NCI-H1930 (cell line): ENCODE data around the gene PLCL1.
"Not testable (repeated sequence)": the region's sequence is repeated elsewhere in the genome, so short reads cannot be mapped to it uniquely, and the experiment has no call there.

Source experiments
- DNase-seq, 2 experiments: peaks; one replicate each; lab custom pipeline; 2025; lab: John Stamatoyannopoulos, UW

The PLCL1 gene

GRCh38 chr2:198000417-198000816 is 196.0 kb downstream of the PLCL1 start:
- no peak for DNase-seq

GRCh38 chr2:198004173-198004572 is 199.8 kb downstream of the PLCL1 start:
- no peak for DNase-seq

GRCh38 chr2:198004921-198005829 is 200.8 kb downstream of the PLCL1 start:
- no peak for DNase-seq

- DNase-seq = no peak
Observed at GRCh38 chr2:198006733-198007132, 202.3 kb downstream of the PLCL1 start.

- DNase-seq = no peak
Observed at GRCh38 chr2:198008230-198008629, 203.8 kb downstream of the PLCL1 start.

- DNase-seq = no peak
Observed at GRCh38 chr2:198012025-198012424, 207.6 kb downstream of the PLCL1 start.

- no peak for DNase-seq
Observed at GRCh38 chr2:198016243-198016642, 211.8 kb downstream of the PLCL1 start.

- no peak for DNase-seq
Observed at GRCh38 chr2:198017068-198017467, 212.7 kb downstream of the PLCL1 start.

GRCh38 chr2:198028955-198029354 is 224.6 kb downstream of the PLCL1 start:
- DNase-seq = no peak

GRCh38 chr2:198029576-198029975 is 225.2 kb downstream of the PLCL1 start:
- not testable (repeated sequence) for DNase-seq

GRCh38 chr2:198033626-198034025 is 229.2 kb downstream of the PLCL1 start:
- DNase-seq = no peak

GRCh38 chr2:198036029-198036879 is 231.9 kb downstream of the PLCL1 start:
- no peak for DNase-seq

GRCh38 chr2:198040835-198041234 is 236.4 kb downstream of the PLCL1 start:
- no peak for DNase-seq

GRCh38 chr2:198042189-198042588 is 237.8 kb downstream of the PLCL1 start:
- DNase-seq = no peak

GRCh38 chr2:198044777-198045176 is 240.4 kb downstream of the PLCL1 start:
- DNase-seq = no peak

- no peak for DNase-seq
Observed at GRCh38 chr2:198045227-198045626, 240.8 kb downstream of the PLCL1 start.

GRCh38 chr2:198052741-198053140 is 248.3 kb downstream of the PLCL1 start:
- no peak for DNase-seq

- no peak for DNase-seq
Observed at GRCh38 chr2:198053148-198053547, 248.8 kb downstream of the PLCL1 start.

- DNase-seq = no peak
Observed at GRCh38 chr2:198053776-198054175, 249.4 kb downstream of the PLCL1 start.

- no peak for DNase-seq
Observed at GRCh38 chr2:198054299-198054698, 249.9 kb downstream of the PLCL1 start.

GRCh38 chr2:198055716-198056115 is 251.3 kb downstream of the PLCL1 start:
- no peak for DNase-seq

GRCh38 chr2:198056836-198057235 is 252.4 kb downstream of the PLCL1 start:
- DNase-seq = no peak

- no peak for DNase-seq
Observed at GRCh38 chr2:198059800-198060199, 255.4 kb downstream of the PLCL1 start.
